ENCODE data around the gene SLC4A8.

The SLC4A8 gene

DNA sequence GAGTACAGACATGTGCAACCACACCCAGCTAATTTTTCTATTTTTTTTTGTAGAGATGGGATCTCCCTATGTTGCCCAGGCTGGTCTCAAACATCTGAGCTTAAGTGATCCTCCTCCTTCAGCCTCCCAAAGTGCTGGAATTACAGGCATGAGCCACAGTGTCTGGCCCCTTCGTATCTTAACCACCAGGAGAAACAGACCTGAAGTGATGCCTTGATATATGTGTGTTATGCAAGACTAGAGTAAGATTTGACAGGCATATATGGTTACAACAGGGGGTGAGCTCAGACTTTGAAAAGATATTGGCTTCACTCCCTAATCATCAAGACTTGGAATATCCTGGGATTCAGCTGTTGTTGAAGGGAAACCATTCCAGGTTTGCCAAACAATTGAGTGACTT is 22.7 kb upstream of the SLC4A8 start:
- no peak for ATAC-seq (replicated peaks; ENCODE audit: extremely low read depth, poor library complexity, severe bottlenecking)

DNA sequence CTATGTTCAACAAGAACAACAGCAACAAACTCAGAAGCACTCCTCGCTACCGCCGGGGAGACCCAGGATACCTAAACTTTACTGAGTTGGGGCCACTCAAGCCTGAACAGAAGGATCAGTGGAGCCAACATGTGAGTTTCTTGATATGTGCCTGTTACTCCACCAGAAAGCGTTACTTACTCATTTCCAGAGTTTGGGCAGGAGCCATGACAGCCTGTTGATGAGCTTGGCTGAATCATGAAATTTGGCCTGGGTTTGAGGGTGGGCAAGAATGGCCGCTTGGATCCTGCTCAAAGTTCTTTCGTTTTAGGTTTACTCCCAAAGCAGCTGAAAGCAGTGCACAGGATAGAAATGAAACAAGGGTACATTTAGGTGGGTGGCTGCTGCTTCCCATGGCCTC is 21.5 kb upstream of the SLC4A8 start:
- H3K27me3 Mint-ChIP-seq: no peaks in the 10 kb centered on the region
- DNase-seq (ENCODE audit: low spot score in 2 of 2) (no peak), ATAC-seq (replicated peaks; ENCODE audit: extremely low read depth, poor library complexity, severe bottlenecking) (no peak)
- no peak overlapping the region for H3K27ac Mint-ChIP-seq (ENCODE audit: low read depth)
- no peak overlapping the region for H3K4me3 Mint-ChIP-seq
- H3K36me3 Mint-ChIP-seq (ENCODE audit: insufficient read depth): no peaks in the 10 kb centered on the region
- H3K9me3 Mint-ChIP-seq: no peaks in the 10 kb centered on the region
- H3K4me1 Mint-ChIP-seq: no peaks in the 10 kb centered on the region

More for the DNA sequence above, 22.7 kb upstream of the SLC4A8 start:
- Mint-ChIP-seq H3K27me3 (no peaks in the 10 kb centered on the region), H3K4me3 (no peak overlapping the region), H3K4me1 (no peaks in the 10 kb centered on the region), H3K9me3 (no peaks in the 10 kb centered on the region), H3K27ac (ENCODE audit: low read depth) (peak overlapping the region; percentile 60), H3K36me3 (ENCODE audit: insufficient read depth) (no peaks in the 10 kb centered on the region)
- DNase-seq (ENCODE audit: low spot score in 2 of 2): no peak

DNA sequence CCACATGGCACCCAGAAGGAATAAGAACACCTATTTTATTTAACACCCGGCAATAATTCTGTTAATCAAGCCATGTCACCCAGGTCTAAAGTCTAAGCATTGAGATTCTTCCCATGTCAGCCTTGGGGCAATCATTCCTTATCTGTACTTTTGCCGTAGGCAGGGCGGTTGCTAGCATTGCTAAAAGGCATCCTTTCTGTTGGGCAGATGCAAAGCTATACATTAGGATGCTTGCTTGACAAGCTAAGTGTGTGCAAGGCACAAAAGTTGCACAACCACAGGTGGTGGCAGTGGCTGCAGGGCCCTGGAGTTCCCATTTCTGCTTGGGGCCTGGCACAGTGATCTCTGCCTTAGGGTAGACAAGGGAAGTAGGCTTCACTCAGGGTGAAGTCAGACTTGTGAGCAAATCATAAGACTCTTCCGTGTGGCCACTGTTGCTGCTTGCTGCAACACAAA is 20.9 kb upstream of the SLC4A8 start:
- no peak overlapping the region for H3K27ac Mint-ChIP-seq (ENCODE audit: low read depth)
- no peaks in the 10 kb centered on the region for H3K9me3 Mint-ChIP-seq
- H3K4me3 Mint-ChIP-seq: no peak overlapping the region
- no peaks in the 10 kb centered on the region for H3K36me3 Mint-ChIP-seq (ENCODE audit: insufficient read depth)
- DNase-seq (ENCODE audit: low spot score in 2 of 2): no peak
- no peak for ATAC-seq (replicated peaks; ENCODE audit: extremely low read depth, poor library complexity, severe bottlenecking)
- no peaks in the 10 kb centered on the region for H3K4me1 Mint-ChIP-seq
- H3K27me3 Mint-ChIP-seq: no peaks in the 10 kb centered on the region

GRCh38 chr12:51404627-51405026 is 20.0 kb upstream of the SLC4A8 start:
- H3K4me1 Mint-ChIP-seq: no peaks in the 10 kb centered on the region
- H3K4me3 Mint-ChIP-seq: no peak overlapping the region
- H3K36me3 Mint-ChIP-seq (ENCODE audit: insufficient read depth): no peaks in the 10 kb centered on the region
- no peak for ATAC-seq (replicated peaks; ENCODE audit: extremely low read depth, poor library complexity, severe bottlenecking)
- no peaks in the 10 kb centered on the region for H3K27me3 Mint-ChIP-seq
- no peak for DNase-seq (ENCODE audit: low spot score in 2 of 2)
- no peaks in the 10 kb centered on the region for H3K9me3 Mint-ChIP-seq
- no peak overlapping the region for H3K27ac Mint-ChIP-seq (ENCODE audit: low read depth)

DNA sequence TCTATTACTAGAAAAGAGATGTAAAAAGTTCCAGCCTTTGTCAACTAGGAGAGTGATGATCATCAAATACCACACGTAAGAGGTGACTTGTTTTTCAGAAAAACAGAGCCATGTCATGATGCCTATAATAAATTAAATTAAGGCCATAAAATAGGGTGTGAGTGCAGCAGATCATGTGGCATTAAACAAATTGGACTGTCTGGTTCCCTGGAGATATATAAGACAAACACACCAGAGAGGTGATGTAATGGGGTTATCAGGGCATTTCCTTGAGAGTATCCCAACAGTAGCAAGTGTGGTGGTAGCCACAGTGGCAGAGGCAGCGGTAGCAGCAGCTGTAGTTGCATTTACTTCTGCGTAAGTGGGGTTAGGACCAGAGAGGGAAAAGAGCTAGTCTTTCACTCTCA is 18.8 kb upstream of the SLC4A8 start:
- H3K4me1 Mint-ChIP-seq: no peaks in the 10 kb centered on the region
- ATAC-seq (replicated peaks; ENCODE audit: extremely low read depth, poor library complexity, severe bottlenecking) (no peak), DNase-seq (ENCODE audit: low spot score in 2 of 2) (no peak)
- no peaks in the 10 kb centered on the region for H3K9me3 Mint-ChIP-seq
- H3K27me3 Mint-ChIP-seq: no peaks in the 10 kb centered on the region
- H3K36me3 Mint-ChIP-seq (ENCODE audit: insufficient read depth): no peaks in the 10 kb centered on the region
- no peak overlapping the region for H3K27ac Mint-ChIP-seq (ENCODE audit: low read depth)
- H3K4me3 Mint-ChIP-seq: no peak overlapping the region

DNA sequence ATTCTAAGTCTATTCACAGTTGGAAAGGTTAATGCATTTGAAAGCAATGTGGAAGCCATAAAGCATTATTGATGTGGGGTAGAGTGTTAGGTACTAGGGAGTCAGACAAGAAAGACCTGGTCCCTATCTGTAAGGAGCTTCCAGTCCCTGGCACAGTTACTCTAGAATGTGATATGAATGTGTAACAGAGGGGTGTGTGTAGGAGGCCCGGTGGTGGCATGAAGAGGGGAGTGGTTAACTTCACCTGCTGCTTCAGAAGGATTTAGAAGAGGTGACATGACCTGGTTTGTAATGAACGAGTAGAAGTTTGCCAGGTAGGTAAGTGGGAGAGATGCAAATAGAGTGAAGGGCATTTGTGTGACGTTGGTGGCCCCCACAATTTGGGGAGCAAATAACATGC is 18.3 kb upstream of the SLC4A8 start:
- no peak overlapping the region for H3K27ac Mint-ChIP-seq (ENCODE audit: low read depth)

GRCh38 chr12:51406859-51407258 is 17.8 kb upstream of the SLC4A8 start:
- DNase-seq (ENCODE audit: low spot score in 2 of 2) (no peak), ATAC-seq (replicated peaks; ENCODE audit: extremely low read depth, poor library complexity, severe bottlenecking) (no peak)
- Mint-ChIP-seq H3K9me3 (no peaks in the 10 kb centered on the region), H3K36me3 (ENCODE audit: insufficient read depth) (no peaks in the 10 kb centered on the region), H3K4me3 (no peak overlapping the region), H3K27ac (ENCODE audit: low read depth) (no peak overlapping the region), H3K27me3 (no peaks in the 10 kb centered on the region), H3K4me1 (no peaks in the 10 kb centered on the region)

More for the DNA sequence above, 18.3 kb upstream of the SLC4A8 start:
- Mint-ChIP-seq H3K4me3 (no peak overlapping the region), H3K4me1 (no peaks in the 10 kb centered on the region), H3K27me3 (no peaks in the 10 kb centered on the region), H3K9me3 (no peaks in the 10 kb centered on the region), H3K36me3 (ENCODE audit: insufficient read depth) (no peaks in the 10 kb centered on the region)
- DNase-seq (ENCODE audit: low spot score in 2 of 2) (no peak), ATAC-seq (replicated peaks; ENCODE audit: extremely low read depth, poor library complexity, severe bottlenecking) (no peak)

DNA sequence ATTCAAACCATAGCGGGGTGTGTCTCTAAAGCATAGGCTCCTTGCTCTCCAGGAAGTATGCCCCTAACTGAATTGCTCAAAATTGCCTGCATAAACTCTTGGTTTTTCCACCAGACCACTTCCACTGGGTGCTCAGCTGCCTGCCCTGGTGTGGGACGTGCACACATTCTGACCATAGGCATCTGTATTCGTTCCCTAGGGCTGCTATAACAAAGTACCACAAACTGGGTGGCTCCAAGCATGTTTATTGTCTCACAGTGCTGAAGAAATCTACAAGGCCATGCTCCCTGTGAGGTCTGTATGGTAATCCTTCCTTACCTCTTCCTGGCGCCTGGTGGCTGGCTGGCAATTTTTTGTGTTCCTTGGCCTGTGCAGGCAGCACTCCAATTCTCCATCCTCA is 17.0 kb upstream of the SLC4A8 start:
- Mint-ChIP-seq H3K9me3 (no peaks in the 10 kb centered on the region), H3K4me3 (no peak overlapping the region), H3K36me3 (ENCODE audit: insufficient read depth) (peaks cover 2% of the 10 kb centered on the region), H3K27me3 (no peaks in the 10 kb centered on the region), H3K4me1 (no peaks in the 10 kb centered on the region), H3K27ac (ENCODE audit: low read depth) (no peak overlapping the region)
- DNase-seq (ENCODE audit: low spot score in 2 of 2): no peak
- ATAC-seq (replicated peaks; ENCODE audit: extremely low read depth, poor library complexity, severe bottlenecking): no peak

DNA sequence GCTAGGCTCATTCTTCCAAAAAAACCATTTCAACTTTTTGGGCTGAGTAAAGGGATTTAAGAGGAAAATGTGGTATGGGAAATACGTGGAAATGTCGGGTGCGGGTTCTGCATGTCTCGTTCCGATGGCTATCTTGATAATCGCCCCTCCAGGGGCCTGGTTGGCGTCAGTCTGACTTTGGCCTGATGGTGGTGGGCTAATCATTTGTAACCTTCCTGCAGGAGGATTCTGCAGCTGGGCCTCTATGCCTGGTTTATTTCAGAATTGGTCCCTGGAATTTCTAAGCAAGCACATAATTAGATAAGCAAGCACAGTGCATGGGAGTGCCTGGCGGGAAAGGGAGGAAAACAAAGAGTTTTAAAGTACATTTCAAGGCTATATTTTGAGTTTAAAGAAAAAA is 14.8 kb upstream of the SLC4A8 start:
- H3K27ac Mint-ChIP-seq (ENCODE audit: low read depth): no peak overlapping the region
- H3K27me3 Mint-ChIP-seq: no peaks in the 10 kb centered on the region
- H3K9me3 Mint-ChIP-seq: no peaks in the 10 kb centered on the region
- H3K4me3 Mint-ChIP-seq: no peak overlapping the region
- no peak for ATAC-seq (replicated peaks; ENCODE audit: extremely low read depth, poor library complexity, severe bottlenecking)
- no peaks in the 10 kb centered on the region for H3K4me1 Mint-ChIP-seq
- H3K36me3 Mint-ChIP-seq (ENCODE audit: insufficient read depth): peaks cover 3% of the 10 kb centered on the region
- DNase-seq (ENCODE audit: low spot score in 2 of 2): no peak

- H3K27me3 Mint-ChIP-seq: no peaks in the 10 kb centered on the region
- no peaks in the 10 kb centered on the region for H3K4me1 Mint-ChIP-seq
- DNase-seq (ENCODE audit: low spot score in 2 of 2): no peak
- peaks cover 3% of the 10 kb centered on the region for H3K36me3 Mint-ChIP-seq (ENCODE audit: insufficient read depth)
- ATAC-seq (replicated peaks; ENCODE audit: extremely low read depth, poor library complexity, severe bottlenecking): no peak
- H3K9me3 Mint-ChIP-seq: no peaks in the 10 kb centered on the region
- no peak overlapping the region for H3K4me3 Mint-ChIP-seq
- no peak overlapping the region for H3K27ac Mint-ChIP-seq (ENCODE audit: low read depth)
Observed at GRCh38 chr12:51413149-51413548, 11.5 kb upstream of the SLC4A8 start.

DNA sequence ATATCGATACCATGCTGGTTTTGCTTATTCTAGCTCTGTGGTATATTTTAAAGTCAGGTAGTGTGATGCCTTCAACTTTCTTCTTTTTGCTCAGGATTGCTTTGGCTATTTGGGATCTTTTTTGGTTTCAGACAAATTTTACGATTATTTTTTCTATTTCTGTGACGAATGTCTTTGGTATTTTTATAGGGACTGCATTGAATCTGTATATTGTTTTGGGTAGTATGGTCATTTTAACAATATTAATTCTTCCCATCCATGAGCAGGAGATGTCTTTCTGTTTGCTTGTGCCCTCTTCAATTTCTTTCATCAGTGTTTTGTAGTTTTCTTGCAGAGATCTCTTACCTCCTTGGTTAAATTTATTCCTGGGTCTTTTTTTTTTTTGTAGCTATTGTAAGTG is 10.8 kb upstream of the SLC4A8 start:
- ATAC-seq (replicated peaks; ENCODE audit: extremely low read depth, poor library complexity, severe bottlenecking): no peak
- Mint-ChIP-seq H3K36me3 (ENCODE audit: insufficient read depth) (peaks cover 3% of the 10 kb centered on the region), H3K4me1 (no peaks in the 10 kb centered on the region), H3K9me3 (no peaks in the 10 kb centered on the region), H3K4me3 (no peak overlapping the region), H3K27ac (ENCODE audit: low read depth) (no peak overlapping the region), H3K27me3 (no peaks in the 10 kb centered on the region)
- DNase-seq (ENCODE audit: low spot score in 2 of 2): no peak

- no peak overlapping the region for H3K4me3 Mint-ChIP-seq
- H3K4me1 Mint-ChIP-seq: no peaks in the 10 kb centered on the region
- H3K9me3 Mint-ChIP-seq: no peaks in the 10 kb centered on the region
- H3K27me3 Mint-ChIP-seq: no peaks in the 10 kb centered on the region
- H3K36me3 Mint-ChIP-seq (ENCODE audit: insufficient read depth): peaks cover 3% of the 10 kb centered on the region
- ATAC-seq (replicated peaks; ENCODE audit: extremely low read depth, poor library complexity, severe bottlenecking) (no peak), DNase-seq (ENCODE audit: low spot score in 2 of 2) (no peak)
- no peak overlapping the region for H3K27ac Mint-ChIP-seq (ENCODE audit: low read depth)
Observed at GRCh38 chr12:51415931-51416330, 8.7 kb upstream of the SLC4A8 start.

- Mint-ChIP-seq H3K9me3 (no peaks in the 10 kb centered on the region), H3K4me3 (no peak overlapping the region), H3K36me3 (ENCODE audit: insufficient read depth) (no peaks in the 10 kb centered on the region), H3K27me3 (no peaks in the 10 kb centered on the region), H3K4me1 (no peaks in the 10 kb centered on the region), H3K27ac (ENCODE audit: low read depth) (no peak overlapping the region)
- DNase-seq (ENCODE audit: low spot score in 2 of 2) (no peak), ATAC-seq (replicated peaks; ENCODE audit: extremely low read depth, poor library complexity, severe bottlenecking) (no peak)
Observed at GRCh38 chr12:51417826-51418225, 6.8 kb upstream of the SLC4A8 start.

Measured in central memory CD8-positive, alpha-beta T cell (primary cell).